ENCODE data around the gene LEAP2. TPM values are rescaled to one million over a fixed set of nuclear protein-coding genes. Genes with fewer than 3 reads are reported as not detected.

Gene LEAP2
- total RNA-seq, 1 donor from 2014 or later: 0.91 TPM

GRCh38 chr5:132915681-132916080, 42.2 kb downstream of the LEAP2 start:
- peaks cover 33% of the 10 kb centered on the region for H3K36me3 Mint-ChIP-seq (ENCODE audit: unreplicated experiment)
- H3K4me3 Mint-ChIP-seq (ENCODE audit: unreplicated experiment): no peak overlapping the region
- no peaks in the 10 kb centered on the region for H3K27me3 Mint-ChIP-seq (ENCODE audit: unreplicated experiment)
- H3K27ac Mint-ChIP-seq (ENCODE audit: unreplicated experiment): no peak overlapping the region
- TF ChIP-seq, protein P1, sequence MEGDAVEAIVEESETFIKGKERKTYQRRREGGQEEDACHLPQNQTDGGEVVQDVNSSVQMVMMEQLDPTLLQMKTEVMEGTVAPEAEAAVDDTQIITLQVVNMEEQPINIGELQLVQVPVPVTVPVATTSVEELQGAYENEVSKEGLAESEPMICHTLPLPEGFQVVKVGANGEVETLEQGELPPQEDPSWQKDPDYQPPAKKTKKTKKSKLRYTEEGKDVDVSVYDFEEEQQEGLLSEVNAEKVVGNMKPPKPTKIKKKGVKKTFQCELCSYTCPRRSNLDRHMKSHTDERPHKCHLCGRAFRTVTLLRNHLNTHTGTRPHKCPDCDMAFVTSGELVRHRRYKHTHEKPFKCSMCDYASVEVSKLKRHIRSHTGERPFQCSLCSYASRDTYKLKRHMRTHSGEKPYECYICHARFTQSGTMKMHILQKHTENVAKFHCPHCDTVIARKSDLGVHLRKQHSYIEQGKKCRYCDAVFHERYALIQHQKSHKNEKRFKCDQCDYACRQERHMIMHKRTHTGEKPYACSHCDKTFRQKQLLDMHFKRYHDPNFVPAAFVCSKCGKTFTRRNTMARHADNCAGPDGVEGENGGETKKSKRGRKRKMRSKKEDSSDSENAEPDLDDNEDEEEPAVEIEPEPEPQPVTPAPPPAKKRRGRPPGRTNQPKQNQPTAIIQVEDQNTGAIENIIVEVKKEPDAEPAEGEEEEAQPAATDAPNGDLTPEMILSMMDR (IDR thresholded peaks at IDR 0.05): no peak
- H3K9me3 Mint-ChIP-seq (ENCODE audit: unreplicated experiment): no peaks in the 10 kb centered on the region
- H3K4me1 Mint-ChIP-seq (ENCODE audit: unreplicated experiment): peaks cover 3% of the 10 kb centered on the region
- no peak for DNase-seq (ENCODE audit: extremely low spot score, unreplicated experiment)

DNA sequence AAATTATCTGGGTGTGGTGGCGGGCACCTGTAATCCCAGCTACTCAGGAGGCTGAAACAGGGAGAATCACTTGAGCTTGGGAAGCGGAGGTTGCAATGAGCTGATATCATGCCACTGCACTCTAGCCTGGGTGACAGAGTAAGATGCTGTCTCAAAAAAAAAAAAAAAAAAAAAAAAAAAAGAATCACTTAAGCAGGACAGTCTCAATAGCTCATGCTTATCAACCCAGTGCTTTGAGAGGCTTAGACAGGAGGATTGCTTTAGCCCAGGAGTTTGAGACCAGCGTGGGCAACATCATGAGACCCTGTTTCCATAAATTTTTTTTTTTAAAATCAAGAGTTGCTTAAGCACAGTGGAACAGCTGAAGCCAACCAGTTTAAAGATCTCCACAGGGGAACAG, 42.6 kb downstream of the LEAP2 start:
- peaks cover 3% of the 10 kb centered on the region for H3K4me1 Mint-ChIP-seq (ENCODE audit: unreplicated experiment)
- peaks cover 32% of the 10 kb centered on the region for H3K36me3 Mint-ChIP-seq (ENCODE audit: unreplicated experiment)
- no peaks in the 10 kb centered on the region for H3K27me3 Mint-ChIP-seq (ENCODE audit: unreplicated experiment)
- H3K4me3 Mint-ChIP-seq (ENCODE audit: unreplicated experiment): no peak overlapping the region
- H3K27ac Mint-ChIP-seq (ENCODE audit: unreplicated experiment): peak overlapping the region; percentile 43
- H3K9me3 Mint-ChIP-seq (ENCODE audit: unreplicated experiment): no peaks in the 10 kb centered on the region
- TF ChIP-seq, protein P1 (IDR thresholded peaks at IDR 0.05): no peak
- DNase-seq (ENCODE audit: extremely low spot score, unreplicated experiment): no peak

Other genes starting within 250 kb of the LEAP2 start
- gene IL13, start 215.5 kb upstream of the LEAP2 start, total RNA-seq: not detected in 2 replicates
- not detected in 2 replicates for gene IL4, start 199.7 kb upstream of the LEAP2 start, total RNA-seq
- gene KIF3A, start 136.1 kb upstream of the LEAP2 start, total RNA-seq: 15.3 and 21.9 TPM in 2 replicates
- gene CCNI2, start 126.2 kb upstream of the LEAP2 start, total RNA-seq: not detected in 2 replicates
- gene SEPTIN8, start 96.4 kb upstream of the LEAP2 start, total RNA-seq: 57.9 and 60.2 TPM in 2 replicates
- not detected in 2 replicates for gene SOWAHA, start 60.4 kb upstream of the LEAP2 start, total RNA-seq
- 3.2 and 4.5 TPM in 2 replicates for gene SHROOM1, start 43.0 kb upstream of the LEAP2 start, total RNA-seq
- 0.30 and 0.50 TPM in 2 replicates for gene GDF9, start 7.2 kb upstream of the LEAP2 start, total RNA-seq
- gene UQCRQ, start 7.0 kb upstream of the LEAP2 start, total RNA-seq: 371 and 387 TPM in 2 replicates
- 106 and 114 TPM in 2 replicates for gene AFF4, start 90.0 kb downstream of the LEAP2 start, total RNA-seq
- gene ZCCHC10, start 152.9 kb downstream of the LEAP2 start, total RNA-seq: 17.8 and 21.0 TPM in 2 replicates
- gene HSPA4, start 178.3 kb downstream of the LEAP2 start, total RNA-seq: 94.9 and 107 TPM in 2 replicates